Spleen (tissue), 7 donors: Measurements from ENCODE around the gene TPST2.

Experiments
- CTCF ChIP-seq, 11 experiments: fragments of 200-600 bp in 7 of 11; fragments of 450-650 bp in 4 of 11; sonication (generic) in 4 of 11; IDR thresholded peaks in 8 of 11; conservative IDR thresholded peaks in 3 of 11; 1 replicate in 7 of 11; 2 replicates in 4 of 11; pipeline versions ENCODE4 v1.4.0 to v1.8.0; 2016 to 2021; ENCODE audit warnings: antibody characterized with exemption in 11 of 11, inconsistent platforms in 4 of 11, mild to moderate bottlenecking in 1 of 11
- POLR2A ChIP-seq, 3 donors: fragments of 450-650 bp; IDR thresholded peaks; one replicate each; pipeline ENCODE4 v1.5.1; 2017; ENCODE audit warnings: antibody characterized with exemption in 3 of 3, mild to moderate bottlenecking in 1 of 3
- donor health status: DM: no; HTN: no; CAD: no; lungs with moderate emphysema.
- donor health status: DM: no; HTN: no; CAD: no.
- donor health status: DM: no; HTN: no; CAD: no.

- no peak for TF ChIP-seq CTCF (IDR thresholded peaks at IDR 0.05 in 8 of 11, conservative IDR thresholded peaks at IDR 0.05 in 3 of 11)
- TF ChIP-seq POLR2A (IDR thresholded peaks at IDR 0.05): no peak
Measured at GRCh38 chr22:26535603-26535908, 54.4 kb downstream of the TPST2 start.
